Iris pigment epithelial cell (primary cell): ENCODE results near the gene HBQ1.
A peak's percentile ranks its signal among the peaks of the same experiment; 100 is the strongest.
"Not testable (repeated sequence)": the region's sequence is repeated elsewhere in the genome, so short reads cannot be mapped to it uniquely, and the experiment has no call there.

ENCODE experiments used
- DNase-seq: peaks from one replicate; pipeline ENCODE4 v3.0.0-alpha.2; 2011; ENCODE audit warnings: low read depth

HBQ1 gene

GRCh38 chr16:180101-180675 is at the start of gene HBQ1:
TSS of gene HBQ1 (plus strand) at chr16:180459. CDS start at chr16:180487, 28 bp downstream.
- peak; percentile 14 for DNase-seq

- no peak for DNase-seq
Observed at GRCh38 chr16:130533-131173, 49.6 kb upstream of the HBQ1 start.

GRCh38 chr16:132120-132519 is 48.1 kb upstream of the HBQ1 start:
- no peak for DNase-seq

- no peak for DNase-seq
Observed at GRCh38 chr16:133716-134115, 46.5 kb upstream of the HBQ1 start.

- DNase-seq = no peak
Observed at GRCh38 chr16:138049-138417, 42.2 kb upstream of the HBQ1 start.

GRCh38 chr16:140175-140857 is 39.9 kb upstream of the HBQ1 start:
- DNase-seq = no peak

GRCh38 chr16:142405-142967 is 37.8 kb upstream of the HBQ1 start:
- DNase-seq = no peak

- no peak for DNase-seq
Observed at GRCh38 chr16:143047-143446, 37.2 kb upstream of the HBQ1 start.

GRCh38 chr16:143456-143855 is 36.8 kb upstream of the HBQ1 start:
- no peak for DNase-seq

GRCh38 chr16:144797-145252 is 35.4 kb upstream of the HBQ1 start:
- DNase-seq = no peak

GRCh38 chr16:146646-147045 is 33.6 kb upstream of the HBQ1 start:
- no peak for DNase-seq

- DNase-seq = peak; percentile 22
Observed at GRCh38 chr16:149024-149660, 31.1 kb upstream of the HBQ1 start.

- no peak for DNase-seq
Observed at GRCh38 chr16:152141-153128, 27.8 kb upstream of the HBQ1 start, which contains the start of gene HBZ. TSS of gene HBZ (plus strand) at chr16:152644. CDS start at chr16:152910, 266 bp downstream.

- DNase-seq = not testable (repeated sequence)
Observed at GRCh38 chr16:153129-153521, 27.1 kb upstream of the HBQ1 start.

- not testable (repeated sequence) for DNase-seq
Observed at GRCh38 chr16:153550-154216, 26.6 kb upstream of the HBQ1 start.

GRCh38 chr16:154217-155030 is 25.8 kb upstream of the HBQ1 start:
- DNase-seq = peak; percentile 46

- no peak for DNase-seq
Observed at GRCh38 chr16:155031-155398, 25.2 kb upstream of the HBQ1 start.

GRCh38 chr16:159136-159849 is 21.0 kb upstream of the HBQ1 start:
- DNase-seq = no peak

- DNase-seq = not testable (repeated sequence)
Observed at GRCh38 chr16:160242-160641, 20.0 kb upstream of the HBQ1 start.
